Stimulated activated CD8-positive, alpha-beta memory T cell treated with anti-CD3 and anti-CD28 coated beads, Interleukin-12 subunit alpha, Interleukin-12 subunit beta, amount 100 ng/mL, for 4 hours (primary cell): Measurements from ENCODE around the gene HOXB2.
"Not testable (repeated sequence)": the region's sequence is repeated elsewhere in the genome, so short reads cannot be mapped to it uniquely, and the experiment has no call there.

Source experiments
- DNase-seq: peaks from one replicate; pipeline ENCODE4 v3.0.0-alpha.2; 2020; ENCODE audit warnings: low read depth

The HOXB2 gene

DNA sequence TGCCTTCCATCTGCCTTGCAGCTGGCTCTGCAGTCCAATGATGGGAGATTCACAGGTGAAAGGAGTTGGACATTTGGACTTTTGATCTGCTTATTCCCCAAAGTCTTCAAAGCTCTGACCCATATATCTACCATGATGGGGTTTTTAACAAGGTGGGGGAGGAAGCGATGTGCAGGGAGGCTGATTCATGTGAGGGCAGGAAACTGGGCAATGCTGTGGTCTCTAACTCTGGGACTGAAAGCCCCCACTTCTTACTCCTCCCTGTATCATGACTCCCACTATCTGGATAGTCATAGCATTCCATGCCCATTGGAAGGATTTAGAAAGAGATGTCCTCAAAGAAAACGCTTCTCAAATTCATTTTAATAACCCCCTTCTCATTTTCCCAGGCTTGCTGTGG lies 30.4 kb downstream of the HOXB2 start:
- no peak for DNase-seq

- DNase-seq: no peak
Measured at GRCh38 chr17:48513666-48514455, 31.0 kb downstream of the HOXB2 start.

GRCh38 chr17:48513097-48513496 lies 31.8 kb downstream of the HOXB2 start:
- no peak for DNase-seq

GRCh38 chr17:48510761-48511604 lies 33.9 kb downstream of the HOXB2 start:
- DNase-seq: no peak

DNA sequence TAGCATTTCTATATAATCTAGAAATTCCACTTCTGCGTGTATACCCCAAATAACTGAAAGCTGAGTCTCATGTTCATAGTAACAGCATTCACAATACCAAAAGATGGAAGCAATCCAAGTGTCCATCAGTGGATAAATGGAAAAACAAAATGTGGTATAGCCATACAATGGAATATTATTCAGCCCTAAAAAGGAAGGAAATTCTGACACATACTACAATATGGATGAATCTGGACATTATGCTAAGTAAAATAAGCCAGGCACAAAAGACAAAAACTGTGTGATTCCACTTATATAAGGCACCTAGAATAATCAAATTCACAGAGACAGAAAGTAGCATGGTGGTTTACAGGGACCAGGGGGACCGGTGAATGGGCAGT lies 34.5 kb downstream of the HOXB2 start:
- no peak for DNase-seq

- not testable (repeated sequence) for DNase-seq
Measured at GRCh38 chr17:48509708-48510107, 35.2 kb downstream of the HOXB2 start.

- no peak for DNase-seq
Measured at GRCh38 chr17:48506246-48506645, 38.7 kb downstream of the HOXB2 start.

- no peak for DNase-seq
Measured at GRCh38 chr17:48505788-48506187, 39.1 kb downstream of the HOXB2 start.

GRCh38 chr17:48504953-48505352 lies 40.0 kb downstream of the HOXB2 start:
- no peak for DNase-seq

DNA sequence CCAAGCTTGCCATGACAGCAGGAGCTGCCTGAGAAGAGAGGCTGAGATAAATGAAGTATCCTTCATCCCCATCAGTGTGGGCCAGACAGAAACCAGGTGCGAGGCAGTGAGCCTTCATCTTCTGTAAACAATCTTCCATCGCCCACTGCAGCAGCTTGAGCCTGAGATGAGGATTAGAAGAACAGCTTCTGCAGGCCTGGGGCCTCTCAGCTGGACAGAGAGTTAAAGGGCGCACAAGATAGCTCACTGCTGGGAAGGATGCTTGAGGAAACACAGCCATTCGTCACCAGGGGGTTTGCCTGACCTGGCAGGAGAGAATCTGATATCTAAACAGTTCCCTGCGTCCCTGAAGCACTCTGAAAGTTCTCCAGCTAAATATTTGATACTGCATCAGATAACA lies 41.2 kb downstream of the HOXB2 start:
- no peak for DNase-seq

- DNase-seq: no peak
Measured at GRCh38 chr17:48502901-48503300, 42.0 kb downstream of the HOXB2 start.

- no peak for DNase-seq
Measured at GRCh38 chr17:48502312-48502711, 42.6 kb downstream of the HOXB2 start.

- DNase-seq: no peak
Measured at GRCh38 chr17:48500435-48501426, 44.2 kb downstream of the HOXB2 start.

- no peak for DNase-seq
Measured at GRCh38 chr17:48499735-48500434, 45.0 kb downstream of the HOXB2 start.

DNA sequence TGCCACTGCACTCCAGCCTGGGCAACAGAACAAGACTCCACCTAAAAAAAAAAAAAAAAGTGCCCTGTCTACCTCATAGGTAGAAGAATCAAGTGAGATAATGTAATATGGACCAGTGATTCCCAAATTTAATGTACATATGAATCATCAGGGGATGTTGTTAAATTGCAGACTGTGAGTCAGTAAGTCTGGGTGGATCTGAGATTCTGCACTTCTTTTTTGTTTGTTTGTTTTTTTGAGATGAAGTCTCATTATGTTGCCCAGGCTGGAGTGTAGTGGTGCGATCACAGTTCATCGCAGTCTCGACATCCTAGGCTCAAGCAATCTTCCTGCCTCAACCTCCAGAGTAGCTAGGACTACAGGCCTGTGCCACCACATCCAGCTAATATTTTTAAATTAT lies 45.7 kb downstream of the HOXB2 start:
- no peak for DNase-seq

DNA sequence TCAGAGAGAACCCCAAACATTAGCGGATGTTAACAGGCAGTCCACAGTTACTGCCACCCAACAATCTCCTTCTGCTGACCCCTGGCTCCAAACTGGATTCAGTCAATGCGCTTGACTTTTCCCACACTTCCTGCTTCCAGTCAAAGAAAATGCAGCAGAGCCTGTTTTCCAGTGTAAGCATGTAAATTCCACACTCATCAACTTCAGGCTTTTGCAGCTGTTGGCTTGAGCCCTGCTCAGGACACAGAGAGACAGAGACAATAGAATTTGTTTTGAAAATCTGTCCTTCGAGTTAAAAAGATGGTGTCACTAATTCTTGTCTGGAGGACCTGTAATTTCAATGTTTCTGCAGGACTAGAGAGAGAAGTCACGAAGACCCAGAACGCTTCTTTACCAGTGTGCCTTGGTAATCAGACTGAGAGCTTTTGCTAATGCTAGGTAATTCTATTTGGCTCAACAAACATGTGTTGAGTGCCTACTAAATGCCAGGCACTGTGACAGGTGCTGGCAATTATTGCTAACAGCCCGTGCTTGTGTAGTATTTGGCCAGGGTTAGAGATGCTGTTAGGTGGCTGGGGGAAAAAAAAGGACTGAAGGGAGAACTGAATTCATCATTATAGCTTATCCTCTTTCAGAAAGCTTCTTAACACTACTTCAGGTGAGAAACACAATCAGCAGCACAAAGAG lies 46.6 kb downstream of the HOXB2 start:
- DNase-seq: no peak

DNA sequence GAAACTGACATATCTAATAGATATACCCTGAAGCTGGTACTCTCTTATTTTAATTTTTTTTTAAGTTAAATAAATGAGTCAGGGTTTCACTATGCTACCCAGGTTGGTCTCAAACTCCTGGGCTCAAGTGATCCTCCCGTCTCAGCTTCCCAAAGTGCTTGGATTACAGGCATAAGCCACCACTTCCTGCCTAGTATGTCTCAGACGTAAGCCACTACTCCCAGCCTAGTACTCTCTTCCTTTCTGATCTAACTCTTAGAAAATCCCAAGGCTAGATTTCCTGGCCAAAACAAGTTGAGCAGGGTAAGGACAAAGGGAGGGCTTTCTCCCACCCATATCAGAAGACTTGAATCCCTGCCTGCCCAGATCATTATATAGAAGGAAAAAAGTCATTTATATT lies 47.8 kb downstream of the HOXB2 start:
- DNase-seq: no peak

- no peak for DNase-seq
Measured at GRCh38 chr17:48494335-48494734, 50.6 kb downstream of the HOXB2 start.
